B cell (primary cell): Measurements from ENCODE around the gene ARHGAP22. TPM values are rescaled to one million over a fixed set of nuclear protein-coding genes. Genes with fewer than 3 reads are reported as not detected.

Experiments used
- ATAC-seq: fragments of 200-7000 bp; cut with Tn5 transposase; one replicate; pipeline ENCODE4 v1.10.0; 2021; ENCODE audit warnings: low read depth, mild to moderate bottlenecking, moderate number of reproducible peaks, moderate library complexity
- CTCF ChIA-PET: fragments of 350-600 bp; sonication (Branson Sonifier 250); formaldehyde crosslinking; loops from one replicate; lab custom pipeline; 2021; ENCODE audit warnings: antibody characterized with exemption, inconsistent platforms; lab: Charles Lee
- POLR2A ChIA-PET: fragments of 350-600 bp; sonication (Branson Sonifier 250); formaldehyde crosslinking; loops from one replicate; lab custom pipeline; 2021; ENCODE audit warnings: antibody characterized with exemption; lab: Charles Lee
- DNase-seq: peaks from one replicate; pipeline ENCODE4 v3.0.0; 2013
- H2AFZ ChIP-seq: 2 replicates; pipeline ENCODE4 v1.6.1; 2012; ENCODE audit warnings: mild to moderate bottlenecking, low read depth, low read length; ENCODE audit not compliant: insufficient read depth, poor library complexity, severe bottlenecking
- H3K27ac ChIP-seq, 2 donors: 1 replicate in 1 of 2; 2 replicates in 1 of 2; pipeline ENCODE4 v1.5.1; 2012 to 2013; ENCODE audit warnings: low read length in 2 of 2, mild to moderate bottlenecking in 2 of 2, moderate library complexity in 1 of 2
- H3K27me3 ChIP-seq, 4 experiments: fragments of 200-600 bp in 1 of 4; sonication (generic) in 1 of 4; replicated peaks in 1 of 4; 1 replicate in 2 of 4; 2 replicates in 2 of 4; pipeline versions ENCODE4 v1.6.1 to v1.7.0; 2013 to 2016; ENCODE audit warnings: low read length in 3 of 4, mild to moderate bottlenecking in 2 of 4, mixed read lengths in 1 of 4, moderate library complexity in 1 of 4; ENCODE audit not compliant: insufficient read depth in 4 of 4, control insufficient read depth in 3 of 4; ENCODE audit errors: control extremely low read depth in 1 of 4
- H3K36me3 ChIP-seq, 2 experiments: replicated peaks in 1 of 2; 1 replicate in 1 of 2; 2 replicates in 1 of 2; pipeline versions ENCODE4 v1.6.1 to v1.7.1; 2013; ENCODE audit warnings: low read length in 1 of 2; ENCODE audit not compliant: insufficient read depth in 2 of 2, control insufficient read depth in 1 of 2; ENCODE audit errors: control extremely low read depth in 1 of 2, extremely low read depth in 1 of 2
- H3K4me1 ChIP-seq, 2 donors: fragments of 200-600 bp in 1 of 2; sonication (generic) in 1 of 2; 1 replicate in 1 of 2; 2 replicates in 1 of 2; pipeline versions ENCODE4 v1.5.1 to v1.6.1; 2013 to 2017; ENCODE audit warnings: low read length in 2 of 2; ENCODE audit not compliant: control insufficient read depth in 2 of 2, insufficient read depth in 2 of 2
- H3K4me2 ChIP-seq: replicated peaks from 2 replicates; pipeline ENCODE3; 2012; ENCODE audit warnings: mild to moderate bottlenecking, low read depth, low read length; ENCODE audit not compliant: poor library complexity, severe bottlenecking
- H3K4me3 ChIP-seq, 5 experiments: fragments of 200-600 bp in 1 of 5; sonication (generic) in 1 of 5; 1 replicate in 3 of 5; 2 replicates in 2 of 5; pipeline versions ENCODE4 v1.5.1 to v1.7.0; 2011 to 2016; ENCODE audit warnings: low read length in 4 of 5, mild to moderate bottlenecking in 4 of 5, low read depth in 2 of 5, control low read depth in 1 of 5, moderate library complexity in 1 of 5; ENCODE audit not compliant: insufficient read depth in 1 of 5; ENCODE audit errors: control extremely low read depth in 1 of 5, extremely low read depth in 1 of 5
- H3K79me2 ChIP-seq: fragments of 200-600 bp; sonication (generic); one replicate; pipeline ENCODE4 v1.6.0; 2016; ENCODE audit warnings: low read length; ENCODE audit not compliant: control insufficient read depth, insufficient read depth
- H3K9ac ChIP-seq: fragments of 200-600 bp; sonication (generic); 2 replicates; pipeline ENCODE4 v1.6.1; 2017; ENCODE audit warnings: mild to moderate bottlenecking, low read length, moderate library complexity
- H3K9me3 ChIP-seq, 3 donors: one replicate each; pipeline versions ENCODE4 v1.6.1 to v1.7.1; 2013; ENCODE audit warnings: low read length in 2 of 3; ENCODE audit not compliant: control insufficient read depth in 2 of 3, insufficient read depth in 1 of 3; ENCODE audit errors: control extremely low read depth in 1 of 3
- H4K20me1 ChIP-seq: 2 replicates; pipeline ENCODE4 v1.6.0; 2012; ENCODE audit warnings: mild to moderate bottlenecking, low read length; ENCODE audit not compliant: insufficient read depth, control insufficient read depth, poor library complexity, severe bottlenecking
- H3K27ac Mint-ChIP-seq: one replicate; pipeline ENCODE4 v1.8.0; 2021; ENCODE audit warnings: mixed read lengths
- H3K27me3 Mint-ChIP-seq: one replicate; pipeline ENCODE4 v1.8.0; 2021; ENCODE audit warnings: mixed read lengths
- H3K4me1 Mint-ChIP-seq: one replicate; pipeline ENCODE4 v1.8.0; 2021; ENCODE audit warnings: mixed read lengths
- H3K4me3 Mint-ChIP-seq: one replicate; pipeline ENCODE4 v1.8.0; 2021; ENCODE audit warnings: mixed read lengths
- H3K9me3 Mint-ChIP-seq: one replicate; pipeline ENCODE4 v1.8.0; 2022; ENCODE audit warnings: mixed read lengths; ENCODE audit not compliant: insufficient read depth
- EZH2 ChIP-seq: IDR thresholded peaks from 2 replicates; pipeline ENCODE4 v1.6.1; 2012; ENCODE audit warnings: borderline replicate concordance, low read depth, mild to moderate bottlenecking, moderate library complexity, low read length; ENCODE audit not compliant: insufficient read depth, poor library complexity, severe bottlenecking
- WGBS: methylation state at CpG from one replicate; pipeline ENCODE4 v1.1.5; 2013; ENCODE audit warnings: missing lambda C conversion rate; ENCODE audit not compliant: insufficient coverage; 5-methylcytosine and 5-hydroxymethylcytosine counted together
- intact Hi-C: fragments of 100-400 bp; cut with micrococcal nuclease; formaldehyde crosslinking; loops from one replicate; pipeline ENCODE4 v1.10.0; 2022
- polyA plus RNA-seq: library from polyadenylated mRNA; depleted of rRNA; stranded (reverse); fragments of >200 nt; gene quantifications from 2 replicates; pipeline ENCODE4 v1.2.3, GENCODE V29; 2012
- total RNA-seq, 2 donors: library from RNA; stranded (reverse); fragments of 120-200 nt in 1 of 2; gene quantifications; 1 replicate in 1 of 2; 2 replicates in 1 of 2; pipeline versions ENCODE4 v1.2.3 to v1.2.4, GENCODE V29; 2013 to 2022
- TF ChIP-seq, protein P1 (sequence below): fragments of 200-600 bp; IDR thresholded peaks from one replicate; pipeline ENCODE4 v1.8.0; 2022; ENCODE audit warnings: antibody characterized with exemption, mild to moderate bottlenecking

The ARHGAP22 gene
- total and polyA plus RNA-seq, 2 donors (not counting 1 experiment from before 2014, with no cell fraction given) = 1.9 to 2.0 TPM

DNA sequence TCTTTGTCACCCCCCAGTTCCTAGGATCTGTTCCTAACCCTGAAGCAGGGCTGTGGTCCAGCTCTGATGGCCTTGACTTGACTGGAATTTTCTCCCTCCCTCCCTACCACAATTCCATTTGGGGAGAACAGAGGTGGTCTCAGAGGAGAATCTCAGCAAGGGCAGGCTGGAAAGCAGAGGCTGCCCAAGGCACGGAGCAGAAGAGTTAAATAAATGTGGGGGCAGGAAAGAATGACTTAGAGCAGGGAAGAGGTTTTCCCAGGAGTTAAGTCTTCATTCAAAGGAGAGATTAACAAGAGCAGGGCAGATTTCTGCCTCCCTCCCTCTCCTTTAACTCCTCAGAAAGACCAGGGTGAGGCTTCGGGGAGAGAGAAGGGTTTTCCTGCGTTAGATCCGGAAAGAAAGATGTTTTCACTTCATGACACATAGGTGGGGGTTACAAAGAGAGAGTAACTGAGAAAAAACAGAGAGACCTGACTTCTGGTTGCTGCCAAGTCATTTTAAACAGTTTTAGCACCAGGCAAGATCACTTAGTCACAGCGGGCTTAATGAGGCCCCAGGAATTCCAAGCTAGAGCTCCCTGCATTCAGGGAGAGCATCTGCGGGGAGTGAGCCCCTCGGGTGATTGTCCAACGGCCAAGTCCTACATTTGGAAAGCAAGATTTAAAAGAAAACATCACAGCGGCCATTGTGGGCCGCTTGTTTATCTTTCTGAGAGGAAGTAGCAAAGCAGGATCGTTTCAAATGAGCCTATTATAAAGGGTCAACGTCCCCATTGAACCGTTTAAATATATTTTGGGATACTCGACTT, 78.7 kb downstream of the ARHGAP22 start:
- DNase-seq (no peak), ATAC-seq (no peak)
- Histone ChIP-seq H3K27ac (no peak overlapping the region), H4K20me1 (no peaks in the 10 kb centered on the region), H3K27me3 (peaks cover 0 to 44% (median 25%) of the 10 kb centered on the region in 4 experiments), H3K79me2 (no peaks in the 10 kb centered on the region), H3K36me3 (no peaks in the 10 kb centered on the region), H3K4me3 (no peak overlapping the region), H2AFZ (no peak overlapping the region), H3K4me1 (peaks cover 5 to 10% of the 10 kb centered on the region in 2 donors), H3K4me2 (no peak overlapping the region), H3K9me3 (peaks cover 0 to 16% (median 4%) of the 10 kb centered on the region in 3 donors), H3K9ac (no peak overlapping the region)
- no peak overlapping the region for H3K27ac Mint-ChIP-seq
- ChIA-PET CTCF (no interaction called here), POLR2A (no interaction called here)
- no peaks in the 10 kb centered on the region for H3K9me3 Mint-ChIP-seq
- H3K27me3 Mint-ChIP-seq = peaks cover 52% of the 10 kb centered on the region
- TF ChIP-seq EZH2 = no peak
- TF ChIP-seq, protein P1, sequence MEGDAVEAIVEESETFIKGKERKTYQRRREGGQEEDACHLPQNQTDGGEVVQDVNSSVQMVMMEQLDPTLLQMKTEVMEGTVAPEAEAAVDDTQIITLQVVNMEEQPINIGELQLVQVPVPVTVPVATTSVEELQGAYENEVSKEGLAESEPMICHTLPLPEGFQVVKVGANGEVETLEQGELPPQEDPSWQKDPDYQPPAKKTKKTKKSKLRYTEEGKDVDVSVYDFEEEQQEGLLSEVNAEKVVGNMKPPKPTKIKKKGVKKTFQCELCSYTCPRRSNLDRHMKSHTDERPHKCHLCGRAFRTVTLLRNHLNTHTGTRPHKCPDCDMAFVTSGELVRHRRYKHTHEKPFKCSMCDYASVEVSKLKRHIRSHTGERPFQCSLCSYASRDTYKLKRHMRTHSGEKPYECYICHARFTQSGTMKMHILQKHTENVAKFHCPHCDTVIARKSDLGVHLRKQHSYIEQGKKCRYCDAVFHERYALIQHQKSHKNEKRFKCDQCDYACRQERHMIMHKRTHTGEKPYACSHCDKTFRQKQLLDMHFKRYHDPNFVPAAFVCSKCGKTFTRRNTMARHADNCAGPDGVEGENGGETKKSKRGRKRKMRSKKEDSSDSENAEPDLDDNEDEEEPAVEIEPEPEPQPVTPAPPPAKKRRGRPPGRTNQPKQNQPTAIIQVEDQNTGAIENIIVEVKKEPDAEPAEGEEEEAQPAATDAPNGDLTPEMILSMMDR = no peak
- intact Hi-C loops = no loop called here
- peaks cover 8% of the 10 kb centered on the region for H3K4me1 Mint-ChIP-seq
- WGBS = 87% methylated on average over 6 of the region's 14 CpGs
- no peak overlapping the region for H3K4me3 Mint-ChIP-seq

DNA sequence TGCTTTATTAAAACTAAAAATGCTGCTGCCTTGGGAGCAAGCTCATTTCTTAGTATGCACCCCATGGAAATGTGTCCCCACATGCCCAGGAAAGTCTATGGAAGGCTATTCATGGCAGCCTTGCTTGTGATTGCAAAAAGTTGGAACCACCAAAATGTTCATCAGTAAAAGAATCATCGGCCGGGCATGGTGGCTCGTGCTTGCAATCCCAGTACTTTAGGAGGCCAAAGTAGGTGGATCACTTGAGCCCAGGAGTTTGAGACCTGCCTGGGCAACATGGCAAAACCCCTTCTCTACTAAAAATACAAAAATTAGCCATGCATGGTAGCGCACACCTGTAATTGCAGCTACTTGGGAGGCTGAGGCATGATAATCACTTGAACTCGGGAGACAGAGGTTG, 79.8 kb downstream of the ARHGAP22 start:
- Histone ChIP-seq H3K27me3 (peaks cover 0 to 47% (median 26%) of the 10 kb centered on the region in 4 experiments), H3K4me1 (peaks cover 5 to 10% of the 10 kb centered on the region in 2 donors), H3K79me2 (no peaks in the 10 kb centered on the region), H3K4me3 (no peak overlapping the region), H3K9ac (no peak overlapping the region), H3K9me3 (peaks cover 0 to 16% (median 4%) of the 10 kb centered on the region in 3 donors), H4K20me1 (no peaks in the 10 kb centered on the region), H3K4me2 (no peak overlapping the region), H3K36me3 (no peaks in the 10 kb centered on the region), H3K27ac (no peak overlapping the region), H2AFZ (no peak overlapping the region)
- peaks cover 9% of the 10 kb centered on the region for H3K4me1 Mint-ChIP-seq
- intact Hi-C loops = no loop called here
- no peaks in the 10 kb centered on the region for H3K9me3 Mint-ChIP-seq
- no peak for ATAC-seq
- DNase-seq = no peak
- POLR2A ChIA-PET = no interaction called here
- CTCF ChIA-PET = interaction anchor here (1.0 kb wide), 1 partner anchor 10 kb away, joined by 3 read pairs; no protein-coding TSS in a partner anchor
- TF ChIP-seq, protein P1 = no peak
- TF ChIP-seq EZH2 = no peak
- WGBS = 93% methylated on average over 5 of the region's 5 CpGs
- H3K4me3 Mint-ChIP-seq = peak overlapping the region; percentile 61
- peaks cover 57% of the 10 kb centered on the region for H3K27me3 Mint-ChIP-seq
- no peak overlapping the region for H3K27ac Mint-ChIP-seq
